ENCODE results near the gene EXOC1.

DNA sequence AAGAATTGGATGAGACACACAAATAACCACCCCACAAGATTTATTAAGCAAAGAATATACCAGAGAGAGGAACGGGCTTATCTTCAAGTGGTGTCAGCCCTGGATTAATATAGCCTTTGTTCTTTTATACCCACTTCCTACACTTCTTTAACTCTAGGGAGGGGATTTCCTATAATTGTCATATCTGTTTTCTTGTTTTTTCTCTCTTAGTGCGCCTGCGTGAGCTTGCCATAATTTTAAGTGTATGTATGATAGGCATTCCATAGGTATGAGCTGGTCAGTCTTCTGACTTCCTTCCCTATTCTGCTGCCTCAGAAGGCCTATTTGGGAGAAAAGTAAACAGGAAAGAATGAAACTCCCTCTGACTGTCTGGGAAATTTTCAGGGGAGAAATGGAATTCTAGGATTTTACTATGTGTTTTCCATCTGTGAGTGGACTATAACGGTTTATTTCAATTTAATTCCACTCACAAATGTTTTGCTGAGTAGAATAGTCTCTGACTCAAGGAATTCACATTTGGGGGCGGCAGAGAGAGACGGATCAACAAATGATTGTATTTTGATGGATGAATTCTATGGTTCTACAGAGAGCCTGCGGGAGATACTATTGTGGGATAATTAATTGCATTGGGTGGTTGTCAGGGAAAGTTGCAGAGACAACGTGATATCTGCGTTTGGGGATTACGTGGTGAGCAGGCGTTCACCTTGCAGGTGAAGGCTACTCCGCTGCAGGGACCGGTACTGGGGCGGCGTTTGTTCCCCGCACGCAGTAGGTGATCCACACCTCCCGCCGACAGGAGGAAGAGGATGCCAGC is 94.7 kb downstream of the EXOC1 start:
- TF ChIP-seq, protein P1, sequence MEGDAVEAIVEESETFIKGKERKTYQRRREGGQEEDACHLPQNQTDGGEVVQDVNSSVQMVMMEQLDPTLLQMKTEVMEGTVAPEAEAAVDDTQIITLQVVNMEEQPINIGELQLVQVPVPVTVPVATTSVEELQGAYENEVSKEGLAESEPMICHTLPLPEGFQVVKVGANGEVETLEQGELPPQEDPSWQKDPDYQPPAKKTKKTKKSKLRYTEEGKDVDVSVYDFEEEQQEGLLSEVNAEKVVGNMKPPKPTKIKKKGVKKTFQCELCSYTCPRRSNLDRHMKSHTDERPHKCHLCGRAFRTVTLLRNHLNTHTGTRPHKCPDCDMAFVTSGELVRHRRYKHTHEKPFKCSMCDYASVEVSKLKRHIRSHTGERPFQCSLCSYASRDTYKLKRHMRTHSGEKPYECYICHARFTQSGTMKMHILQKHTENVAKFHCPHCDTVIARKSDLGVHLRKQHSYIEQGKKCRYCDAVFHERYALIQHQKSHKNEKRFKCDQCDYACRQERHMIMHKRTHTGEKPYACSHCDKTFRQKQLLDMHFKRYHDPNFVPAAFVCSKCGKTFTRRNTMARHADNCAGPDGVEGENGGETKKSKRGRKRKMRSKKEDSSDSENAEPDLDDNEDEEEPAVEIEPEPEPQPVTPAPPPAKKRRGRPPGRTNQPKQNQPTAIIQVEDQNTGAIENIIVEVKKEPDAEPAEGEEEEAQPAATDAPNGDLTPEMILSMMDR (IDR thresholded peaks at IDR 0.05) = no peak
- no peak for TF ChIP-seq POLR2A (IDR thresholded peaks at IDR 0.05)
- TF ChIP-seq EP300 (IDR thresholded peaks at IDR 0.05) = no peak

Data from ovary (tissue), 3 donors.